HEK293 (cell line): ENCODE measurements around the gene CYP4F22.
A peak's percentile ranks its signal among the peaks of the same experiment; 100 is the strongest.

Experiments used
- CTCF ChIA-PET: fragments of 350-600 bp; formaldehyde crosslinking; extraction: SDS; loops from one replicate; lab custom pipeline; 2021; ENCODE audit warnings: antibody characterized with exemption; lab: Yijun Ruan, JAX
- POLR2A ChIA-PET: fragments of 300-600 bp; formaldehyde crosslinking; extraction: SDS; loops from one replicate; lab custom pipeline; 2020; ENCODE audit warnings: antibody characterized with exemption, inconsistent platforms; lab: Yijun Ruan, JAX
- H3K27ac ChIP-seq: fragments of 200-500 bp; sonication (Bioruptor generic); 2 replicates; pipeline ENCODE4 v1.5.1; 2014; ENCODE audit warnings: low read depth, low read length, control low read depth, inconsistent platforms; ENCODE audit errors: extremely low read depth
- H3K36me3 ChIP-seq, 2 experiments: fragments of 200-500 bp in 1 of 2; sonication (Bioruptor generic) in 1 of 2; 1 replicate in 1 of 2; 2 replicates in 1 of 2; pipeline ENCODE4 v1.5.1; 2014 to 2017; ENCODE audit warnings: inconsistent platforms in 2 of 2, low read length in 2 of 2; ENCODE audit not compliant: control insufficient read depth in 2 of 2, insufficient read depth in 1 of 2
- H3K4me1 ChIP-seq: fragments of 200-500 bp; sonication (Bioruptor generic); 2 replicates; pipeline ENCODE4 v1.5.1; 2014; ENCODE audit warnings: mild to moderate bottlenecking, low read length, inconsistent platforms; ENCODE audit not compliant: control insufficient read depth, insufficient read depth
- H3K4me3 ChIP-seq: 2 replicates; pipeline ENCODE4 v1.5.1; 2011; ENCODE audit warnings: low read depth, mild to moderate bottlenecking, control low read depth, low read length, moderate library complexity
- H3K9me3 ChIP-seq: fragments of 200-500 bp; sonication (Bioruptor generic); 2 replicates; pipeline ENCODE4 v1.5.1; 2014; ENCODE audit warnings: low read depth, low read length, inconsistent platforms; ENCODE audit not compliant: control insufficient read depth, insufficient read depth
- BCL11A ChIP-seq: fragments of 450-650 bp; formaldehyde crosslinking; IDR thresholded peaks from 2 replicates; pipeline ENCODE4 v1.5.1; 2016; ENCODE audit warnings: low read depth, missing biosample characterization, missing genetic modification characterization
- CTCF ChIP-seq: fragments of 450-650 bp; formaldehyde crosslinking; IDR thresholded peaks from 2 replicates; pipeline ENCODE4 v1.5.1; 2016; ENCODE audit warnings: missing biosample characterization, missing genetic modification characterization
- EGR2 ChIP-seq: fragments of 450-650 bp; formaldehyde crosslinking; IDR thresholded peaks from 2 replicates; pipeline ENCODE4 v1.5.1; 2016; ENCODE audit warnings: low read depth, missing biosample characterization, missing genetic modification characterization
- GLIS1 ChIP-seq: fragments of 450-650 bp; formaldehyde crosslinking; IDR thresholded peaks from 2 replicates; pipeline ENCODE4 v1.5.1; 2016; ENCODE audit warnings: missing biosample characterization, missing genetic modification characterization
- HIC1 ChIP-seq: fragments of 450-650 bp; formaldehyde crosslinking; IDR thresholded peaks from 2 replicates; pipeline ENCODE4 v1.5.1; 2016; ENCODE audit warnings: missing biosample characterization, missing genetic modification characterization
- HOXD13 ChIP-seq: sonication (generic); formaldehyde crosslinking; IDR thresholded peaks from 2 replicates; pipeline ENCODE4 v1.8.0; 2022; ENCODE audit warnings: missing genetic modification reagents, borderline replicate concordance
- KLF1 ChIP-seq: fragments of 450-650 bp; formaldehyde crosslinking; IDR thresholded peaks from 2 replicates; pipeline ENCODE4 v1.5.1; 2016; ENCODE audit warnings: missing biosample characterization, missing genetic modification characterization
- KLF9 ChIP-seq: fragments of 450-650 bp; formaldehyde crosslinking; IDR thresholded peaks from 2 replicates; pipeline ENCODE4 v1.5.1; 2016; ENCODE audit warnings: missing biosample characterization, missing genetic modification characterization, low read depth
- MZF1 ChIP-seq: fragments of 450-650 bp; formaldehyde crosslinking; IDR thresholded peaks from 2 replicates; pipeline ENCODE4 v1.5.1; 2017; ENCODE audit warnings: missing biosample characterization, missing genetic modification characterization, borderline replicate concordance
- OVOL3 ChIP-seq: fragments of 450-650 bp; formaldehyde crosslinking; IDR thresholded peaks from 2 replicates; pipeline ENCODE4 v1.5.1; 2016; ENCODE audit warnings: missing biosample characterization, missing genetic modification characterization
- SCRT2 ChIP-seq: fragments of 450-650 bp; formaldehyde crosslinking; IDR thresholded peaks from 2 replicates; pipeline ENCODE4 v1.5.1; 2016; ENCODE audit warnings: missing biosample characterization, missing genetic modification characterization
- SP7 ChIP-seq: fragments of 450-650 bp; formaldehyde crosslinking; IDR thresholded peaks from 2 replicates; pipeline ENCODE4 v1.5.1; 2016; ENCODE audit warnings: missing biosample characterization, missing genetic modification characterization
- TCF7L2 ChIP-seq: IDR thresholded peaks from 2 replicates; pipeline ENCODE4 v1.6.1; 2011; ENCODE audit warnings: low read depth, mild to moderate bottlenecking, inconsistent platforms, low read length, moderate library complexity, borderline replicate concordance
- ZBTB21 ChIP-seq: fragments of 450-650 bp; formaldehyde crosslinking; IDR thresholded peaks from 2 replicates; pipeline ENCODE4 v1.5.1; 2017; ENCODE audit warnings: missing biosample characterization, missing genetic modification characterization
- ZBTB8A ChIP-seq: fragments of 450-650 bp; formaldehyde crosslinking; IDR thresholded peaks from 2 replicates; pipeline ENCODE4 v1.5.1; 2016; ENCODE audit warnings: missing biosample characterization, missing genetic modification characterization
- ZNF114 ChIP-seq: fragments of 450-650 bp; formaldehyde crosslinking; IDR thresholded peaks from 2 replicates; pipeline ENCODE4 v1.5.0; 2017; ENCODE audit warnings: missing biosample characterization, missing genetic modification characterization
- ZNF121 ChIP-seq: fragments of 450-650 bp; formaldehyde crosslinking; IDR thresholded peaks from 2 replicates; pipeline ENCODE4 v1.5.1; 2016; ENCODE audit warnings: missing biosample characterization, missing genetic modification characterization
- ZNF155 ChIP-seq: fragments of 450-650 bp; formaldehyde crosslinking; IDR thresholded peaks from 2 replicates; pipeline ENCODE4 v1.5.1; 2016; ENCODE audit warnings: missing biosample characterization, missing genetic modification characterization
- ZNF184 ChIP-seq: fragments of 450-650 bp; IDR thresholded peaks from 2 replicates; pipeline ENCODE4 v1.5.1; 2018; ENCODE audit warnings: missing biosample characterization, mild to moderate bottlenecking, missing genetic modification characterization
- ZNF23 ChIP-seq: fragments of 450-650 bp; formaldehyde crosslinking; IDR thresholded peaks from 2 replicates; pipeline ENCODE4 v1.5.1; 2016; ENCODE audit warnings: missing biosample characterization, missing genetic modification characterization, borderline replicate concordance
- ZNF280C ChIP-seq: fragments of 450-650 bp; formaldehyde crosslinking; IDR thresholded peaks from 2 replicates; pipeline ENCODE4 v1.5.1; 2016; ENCODE audit warnings: missing biosample characterization, missing genetic modification characterization
- ZNF513 ChIP-seq: fragments of 450-650 bp; IDR thresholded peaks from 2 replicates; pipeline ENCODE4 v1.5.1; 2018; ENCODE audit warnings: missing biosample characterization, missing genetic modification characterization
- ZNF664 ChIP-seq: fragments of 450-650 bp; formaldehyde crosslinking; IDR thresholded peaks from 2 replicates; pipeline ENCODE4 v1.5.1; 2016; ENCODE audit warnings: missing biosample characterization, missing genetic modification characterization
- ZNF707 ChIP-seq: fragments of 450-650 bp; formaldehyde crosslinking; IDR thresholded peaks from 2 replicates; pipeline ENCODE4 v1.5.1; 2016; ENCODE audit warnings: missing biosample characterization, missing genetic modification characterization
- ZNF777 ChIP-seq: fragments of 450-650 bp; formaldehyde crosslinking; IDR thresholded peaks from 2 replicates; pipeline ENCODE4 v1.5.1; 2017; ENCODE audit warnings: missing biosample characterization, missing genetic modification characterization, borderline replicate concordance
- ZNF830 ChIP-seq: fragments of 450-650 bp; IDR thresholded peaks from 2 replicates; pipeline ENCODE4 v1.5.0; 2018; ENCODE audit warnings: missing biosample characterization, missing genetic modification characterization, low read depth, mild to moderate bottlenecking, moderate library complexity

CYP4F22 gene

GRCh38 chr19:15583346-15583745 lies 75.0 kb downstream of the CYP4F22 start:
- no peak overlapping the region for H3K4me3 ChIP-seq
- ChIA-PET POLR2A (no interaction called here), CTCF (no interaction called here)
- no peaks in the 10 kb centered on the region for H3K4me1 ChIP-seq
- H3K27ac ChIP-seq = no peak overlapping the region
- H3K9me3 ChIP-seq = no peaks in the 10 kb centered on the region
- no peaks in the 10 kb centered on the region for H3K36me3 ChIP-seq
- TF ChIP-seq HIC1 (no peak), MZF1 (no peak), ZNF23 (tag by site-specific recombination) (no peak), BCL11A (tag by site-specific recombination) (no peak), KLF9 (tag by site-specific recombination) (no peak), TCF7L2 (no peak), ZNF830 (no peak), ZNF777 (tag by site-specific recombination) (no peak), HOXD13 (CRISPR knock-in tag) (no peak), ZBTB8A (no peak), OVOL3 (tag by site-specific recombination) (no peak)

- no peaks in the 10 kb centered on the region for H3K9me3 ChIP-seq
- H3K4me3 ChIP-seq = peak overlapping the region; percentile 28
- no peaks in the 10 kb centered on the region for H3K4me1 ChIP-seq
- ChIA-PET CTCF (interaction anchor here (0.6 kb wide), 2 partner anchors 25 to 38 kb away, joined by 3 read pairs; no protein-coding TSS in a partner anchor), POLR2A (no interaction called here)
- H3K27ac ChIP-seq = no peak overlapping the region
- 0 out of 2 replicates have a peak, but pooled peaks have one; percentile 15 for TF ChIP-seq SCRT2 (tag by site-specific recombination)
- TF ChIP-seq KLF9 (tag by site-specific recombination) = no peak
- H3K36me3 ChIP-seq = no peaks in the 10 kb centered on the region
Measured at GRCh38 chr19:15584095-15584494, 75.8 kb downstream of the CYP4F22 start.

- H3K36me3 ChIP-seq = no peaks in the 10 kb centered on the region
- H3K4me1 ChIP-seq = no peaks in the 10 kb centered on the region
- no peak overlapping the region for H3K27ac ChIP-seq
- POLR2A ChIA-PET = no interaction called here
- H3K9me3 ChIP-seq = no peaks in the 10 kb centered on the region
- CTCF ChIA-PET = interaction anchor here (0.6 to 0.7 kb wide), 5 partner anchors 21 to 298 kb away, joined by 3 to 5 read pairs (median 3); no protein-coding TSS in a partner anchor
- H3K4me3 ChIP-seq = peak overlapping the region; percentile 28
- TF ChIP-seq EGR2 (no peak), ZNF664 (tag by site-specific recombination) (no peak), ZNF280C (tag by site-specific recombination) (no peak), ZNF155 (no peak), SP7 (tag by site-specific recombination) (0 out of 2 replicates have a peak, but pooled peaks have one; percentile 21), GLIS1 (tag by site-specific recombination) (no peak), ZNF707 (tag by site-specific recombination) (no peak), ZNF184 (tag by site-specific recombination) (no peak), ZNF121 (tag by site-specific recombination) (no peak), TCF7L2 (no peak), CTCF (tag by site-specific recombination) (peak; percentile 98), KLF1 (tag by site-specific recombination) (no peak), ZNF513 (no peak), ZNF114 (tag by site-specific recombination) (no peak), ZBTB21 (tag by site-specific recombination) (no peak)
Measured at GRCh38 chr19:15584541-15585115, 76.3 kb downstream of the CYP4F22 start.
